HG02981 (cell line): ENCODE measurements around the gene COQ10B.
"Not testable (repeated sequence)": the region's sequence is repeated elsewhere in the genome, so short reads cannot be mapped to it uniquely, and the experiment has no call there.

Source experiments
- ATAC-seq: cut with Tn5 transposase; IDR thresholded peaks from one replicate; pipeline ENCODE4 v1.9.1; 2021; ENCODE audit warnings: mild to moderate bottlenecking, moderate library complexity; ENCODE audit not compliant: unreplicated experiment

The COQ10B gene

GRCh38 chr2:197450465-197450864 lies 2.9 kb upstream of the COQ10B start:
- ATAC-seq: no peak

- ATAC-seq: not testable (repeated sequence)
Measured at GRCh38 chr2:197450935-197451358, 2.4 kb upstream of the COQ10B start.

GRCh38 chr2:197452754-197453122 lies 614 bp upstream of the COQ10B start:
- no peak for ATAC-seq

DNA sequence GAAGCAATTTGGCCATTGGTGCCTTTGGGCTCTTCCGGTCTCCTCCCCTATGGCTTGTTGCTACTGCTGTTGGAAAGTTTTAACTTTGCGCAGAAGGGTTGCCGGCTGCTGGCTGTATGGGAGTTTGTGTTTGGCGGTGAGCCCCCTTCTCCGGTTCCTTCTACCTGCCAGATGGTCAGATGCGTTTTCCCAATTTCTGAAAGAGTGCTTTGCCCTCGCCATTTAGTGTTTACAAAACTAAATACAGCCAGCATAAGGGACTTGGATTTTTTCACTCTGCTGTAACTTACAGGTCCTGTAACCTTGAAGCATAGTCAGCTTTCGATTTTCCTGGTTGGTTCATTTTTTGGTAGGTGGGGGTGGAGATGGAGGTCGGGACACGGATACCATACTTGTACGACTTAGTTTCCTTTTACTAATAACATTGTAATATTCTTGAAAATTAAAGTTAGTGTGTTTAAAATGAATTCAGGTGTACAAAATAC lies 604 bp downstream of the COQ10B start:
- ATAC-seq: peak; percentile 25

- no peak for ATAC-seq
Measured at GRCh38 chr2:197454923-197455322, 1.6 kb downstream of the COQ10B start.

GRCh38 chr2:197455428-197455827 lies 2.1 kb downstream of the COQ10B start:
- ATAC-seq: no peak

GRCh38 chr2:197460649-197461048 lies 7.3 kb downstream of the COQ10B start:
- no peak for ATAC-seq

GRCh38 chr2:197461057-197461456 lies 7.7 kb downstream of the COQ10B start:
- no peak for ATAC-seq

- no peak for ATAC-seq
Measured at GRCh38 chr2:197464175-197464574, 10.8 kb downstream of the COQ10B start.

DNA sequence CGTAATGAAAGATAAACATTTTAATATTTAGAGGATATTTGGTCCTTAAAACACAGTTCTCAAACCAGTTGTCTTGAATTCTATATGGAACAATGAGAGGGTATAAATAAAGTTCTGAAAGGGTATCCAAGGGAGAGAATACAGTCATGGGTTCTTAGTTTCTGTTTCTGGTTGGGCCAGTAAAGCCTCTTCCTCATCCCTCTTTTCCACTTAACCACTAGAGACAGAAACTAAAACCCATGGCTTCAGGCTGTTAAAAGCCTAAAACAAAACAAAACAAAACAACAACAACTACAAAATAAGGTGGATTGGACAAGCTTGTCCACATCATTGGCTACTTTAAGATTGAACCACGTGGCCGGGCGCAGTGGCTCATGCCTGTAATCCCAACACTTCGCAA lies 18.8 kb downstream of the COQ10B start:
- ATAC-seq: no peak

DNA sequence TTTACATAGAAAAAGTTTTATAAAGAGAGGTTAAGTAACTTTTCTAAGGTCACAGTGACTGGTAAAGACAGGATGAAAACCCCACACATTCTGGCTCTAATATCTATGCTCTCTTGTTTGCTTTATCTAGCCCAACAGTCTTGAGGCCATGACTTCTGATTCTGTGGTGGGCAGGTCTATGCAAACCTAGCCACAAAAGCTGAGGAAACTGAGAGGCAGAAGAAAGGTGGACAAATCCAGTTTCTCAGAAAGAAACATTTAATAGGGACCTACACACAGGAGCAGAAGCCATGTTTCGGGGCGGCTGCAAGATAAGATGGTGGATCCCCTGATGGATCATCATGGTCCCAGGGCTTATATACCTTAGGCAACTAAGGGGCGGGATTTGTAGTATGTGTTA lies 24.4 kb downstream of the COQ10B start:
- no peak for ATAC-seq

DNA sequence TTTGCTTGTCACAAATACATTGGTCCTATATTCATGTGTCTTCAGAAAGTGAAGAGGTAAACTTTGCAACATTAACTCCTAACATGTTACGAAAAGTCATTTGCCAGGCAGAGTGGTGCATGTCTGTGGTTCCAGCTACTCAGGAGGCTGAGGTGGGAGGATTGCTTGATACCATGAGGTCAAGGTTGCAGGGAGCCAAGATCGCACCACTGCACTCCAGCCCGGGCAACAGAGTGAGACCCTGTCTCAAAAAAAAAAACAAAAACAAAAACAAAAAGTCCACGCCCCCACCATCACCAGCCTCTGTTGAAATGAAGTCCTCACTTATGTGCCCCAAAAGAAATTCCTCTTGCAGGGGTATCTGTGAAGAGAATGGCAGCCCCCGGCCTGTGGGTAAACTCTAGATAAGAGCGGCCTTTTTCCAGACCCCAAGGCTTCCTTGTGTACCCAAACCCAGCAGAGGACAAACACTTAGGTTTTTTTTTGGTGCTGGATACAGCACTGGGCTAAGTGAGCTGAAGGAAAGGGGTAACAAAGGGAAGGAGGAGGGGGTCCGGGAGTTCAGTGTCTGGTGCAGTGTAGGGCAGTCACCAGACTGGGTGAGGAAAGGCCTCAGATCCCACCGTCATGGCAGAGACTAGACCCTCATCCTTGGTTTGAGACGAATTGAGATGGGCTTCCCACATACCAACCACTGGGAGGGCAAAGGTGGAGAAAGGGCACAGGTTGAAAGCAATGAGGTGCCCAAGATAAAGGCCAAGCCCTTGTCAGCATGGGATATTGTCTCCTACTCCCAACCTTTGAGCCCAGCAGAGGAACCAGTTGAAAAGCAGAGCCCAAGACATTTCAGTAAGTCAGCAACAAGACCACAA lies 27.0 kb downstream of the COQ10B start:
- no peak for ATAC-seq

GRCh38 chr2:197484248-197484647 lies 30.9 kb downstream of the COQ10B start:
- ATAC-seq: not testable (repeated sequence)

DNA sequence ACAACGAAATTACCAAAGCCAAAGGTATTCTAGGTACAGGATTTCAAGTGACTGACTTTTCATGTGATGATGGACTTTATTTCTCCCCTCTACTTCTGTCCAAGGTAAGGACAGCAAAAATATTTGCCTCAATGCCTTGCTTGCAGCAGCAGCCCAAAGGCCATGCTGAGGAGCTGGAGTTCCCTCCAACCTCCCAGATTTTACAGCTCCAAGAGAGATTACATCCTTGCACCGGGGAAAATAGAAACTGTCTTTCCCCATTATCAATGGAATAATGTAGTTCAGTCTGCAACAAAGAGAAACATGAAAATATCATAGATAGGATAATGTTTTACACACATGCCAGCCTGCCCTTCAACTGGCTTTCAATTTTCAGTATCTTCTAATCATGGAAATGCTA lies 32.8 kb downstream of the COQ10B start:
- no peak for ATAC-seq

- ATAC-seq: no peak
Measured at GRCh38 chr2:197487385-197487784, 34.0 kb downstream of the COQ10B start.

DNA sequence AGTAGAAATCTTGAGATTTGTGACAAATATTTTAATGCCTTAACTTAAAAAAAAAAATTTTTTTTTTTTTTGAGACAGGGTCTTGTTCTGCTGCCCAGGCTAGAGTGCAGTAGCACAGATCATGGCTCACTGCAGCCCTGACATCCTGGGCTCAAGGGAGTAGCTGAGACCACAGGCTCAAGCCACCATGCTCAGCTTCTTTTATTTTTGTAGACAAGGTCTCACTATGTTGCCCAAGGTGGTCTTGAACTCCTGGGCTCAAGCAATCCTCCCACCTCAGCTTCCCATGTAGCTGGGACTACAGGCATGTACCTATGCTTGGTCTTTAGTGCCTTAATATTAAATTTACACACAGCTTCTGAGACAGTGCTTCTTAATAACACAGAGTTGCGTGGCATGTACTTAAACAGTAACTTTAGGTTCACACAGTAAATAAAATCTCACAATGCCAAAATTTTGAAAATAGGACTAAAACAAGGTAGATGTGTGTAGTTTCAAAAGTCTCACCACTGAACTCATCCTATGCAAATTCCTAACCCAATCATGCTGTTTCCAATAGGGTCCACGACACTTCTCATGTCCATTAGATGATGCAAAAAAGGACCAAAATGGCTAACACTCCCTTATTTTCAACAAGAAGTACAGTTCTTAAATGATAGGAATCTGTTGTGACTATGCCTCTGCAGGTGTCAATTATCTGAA lies 42.2 kb downstream of the COQ10B start:
- no peak for ATAC-seq

- ATAC-seq: no peak
Measured at GRCh38 chr2:197496695-197497094, 43.3 kb downstream of the COQ10B start.

DNA sequence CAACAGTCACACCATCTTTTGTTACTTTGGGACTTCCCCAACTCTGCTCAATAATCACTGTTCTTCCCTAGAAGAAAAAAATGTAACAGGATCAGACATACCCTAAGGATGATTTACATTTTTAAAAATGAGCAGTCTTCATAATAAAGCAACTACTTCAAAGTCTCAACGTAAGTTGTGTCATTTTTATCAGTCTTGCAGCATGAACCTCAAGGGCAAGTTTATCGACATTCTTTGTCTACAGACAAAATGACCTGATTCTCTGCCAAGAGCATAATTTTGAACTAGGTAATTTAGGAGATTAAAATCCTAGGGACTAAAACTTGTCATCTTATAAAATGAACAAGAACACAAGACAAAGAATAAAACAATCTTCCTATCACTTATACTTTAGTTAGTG lies 44.0 kb downstream of the COQ10B start:
- no peak for ATAC-seq

- no peak for ATAC-seq
Measured at GRCh38 chr2:197498235-197498936, 45.0 kb downstream of the COQ10B start.

DNA sequence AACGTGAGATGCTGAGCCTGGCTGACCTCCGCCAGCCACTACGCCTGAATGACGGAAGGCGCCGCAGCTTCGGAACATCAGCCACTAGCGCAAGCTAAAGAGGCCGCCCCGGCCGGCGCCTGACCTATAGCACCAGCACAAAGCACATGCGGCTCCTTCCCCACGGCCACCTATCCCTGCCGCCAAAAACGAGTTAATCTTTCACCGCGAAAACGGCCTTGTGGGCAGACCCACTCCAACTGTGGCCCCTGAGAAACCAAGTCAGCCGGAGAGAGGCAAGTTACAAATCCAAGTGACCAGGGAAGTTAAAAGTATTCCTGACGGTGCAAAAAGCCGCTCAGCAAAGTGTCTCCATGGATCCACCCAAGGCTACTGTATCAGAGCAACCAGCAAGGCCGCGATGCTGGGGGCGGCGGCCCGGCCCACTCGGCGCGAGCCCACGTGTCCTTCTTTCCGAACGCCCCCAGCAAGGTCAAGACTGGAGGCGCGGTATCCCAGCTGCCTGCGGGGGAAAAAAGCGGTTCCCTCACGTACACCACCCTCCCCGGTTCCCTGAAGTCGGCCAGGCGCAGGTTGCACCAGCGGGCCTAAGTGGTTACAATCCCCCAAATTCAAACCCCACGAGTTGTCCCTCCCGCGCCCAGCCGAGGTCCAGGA lies 45.7 kb downstream of the COQ10B start:
- ATAC-seq: peak; percentile 27
